Left renal cortex interstitium (tissue), 4 donors: ENCODE data around the gene TCF19. TPM values are rescaled to one million over a fixed set of nuclear protein-coding genes. Genes with fewer than 3 reads are reported as not detected.

Source experiments
- DNase-seq, 4 donors: peaks; one replicate each; pipeline ENCODE4 v3.0.0-alpha.2; 2013; ENCODE audit warnings: low read depth in 4 of 4, low spot score in 2 of 4, missing footprints in 1 of 4
- polyA plus RNA-seq, 4 donors: library from polyadenylated mRNA; unstranded; fragments of 120-200 nt; gene quantifications; one replicate each; pipeline ENCODE4 v1.2.1, GENCODE V29; 2013; ENCODE audit not compliant: insufficient read length in 4 of 4

The TCF19 gene
- polyA plus RNA-seq, 4 donors = 17.1 to 20.8 (median 18.8) TPM

GRCh38 chr6:31126396-31127175 lies 31.8 kb upstream of the TCF19 start:
- DNase-seq = no peak

DNA sequence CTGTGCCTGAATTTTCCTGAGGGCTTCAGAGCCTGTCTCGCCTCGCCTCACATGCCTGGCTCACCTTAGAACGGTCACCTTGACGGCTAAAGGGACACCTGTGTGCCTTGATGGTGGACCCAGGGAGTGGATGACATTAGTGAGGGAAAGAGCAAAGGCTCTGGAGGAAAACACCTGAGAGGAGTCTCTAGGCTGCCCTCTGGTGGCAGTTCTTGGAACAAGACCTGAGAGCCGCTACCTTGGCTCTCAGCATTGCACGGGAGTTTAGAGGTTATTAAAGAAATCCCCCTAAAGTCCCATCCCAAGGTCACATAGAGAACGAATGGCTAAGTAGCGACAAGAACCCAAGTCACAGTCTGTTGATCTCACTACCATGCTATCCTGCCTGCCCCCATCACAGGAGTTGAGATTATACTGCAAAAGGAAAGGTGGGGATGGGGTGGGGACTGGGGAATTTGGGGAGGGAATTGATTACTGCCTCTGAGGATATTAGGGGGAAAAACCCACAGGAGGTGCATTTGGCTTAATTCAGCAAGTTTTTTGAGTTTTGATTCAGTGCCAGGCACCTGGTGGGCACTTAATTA lies 30.2 kb upstream of the TCF19 start:
- DNase-seq = peak in 2 of 4 donors; percentile 16 to 37

- DNase-seq = no peak
Observed at GRCh38 chr6:31129130-31129529, 29.3 kb upstream of the TCF19 start.

- no peak for DNase-seq
Observed at GRCh38 chr6:31130751-31131150, 27.6 kb upstream of the TCF19 start.

DNA sequence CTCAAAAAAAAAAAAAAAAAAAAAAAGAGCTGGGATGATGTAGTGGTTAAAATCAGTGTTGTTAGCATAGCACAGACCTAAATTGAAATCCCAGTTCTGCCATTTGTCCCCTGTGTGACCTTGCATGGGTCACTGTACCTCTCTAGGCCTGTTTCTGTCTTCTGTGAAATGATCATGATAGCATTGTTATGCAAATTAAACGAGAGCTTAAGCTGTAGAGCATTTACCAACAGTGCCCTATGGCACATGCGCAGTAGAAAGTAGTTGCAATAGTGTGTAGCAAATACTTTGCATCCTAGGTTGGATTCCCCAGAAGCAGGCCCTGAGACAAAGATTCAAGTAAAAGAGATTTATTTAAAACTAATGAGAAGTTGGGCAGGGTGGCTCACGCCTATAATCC lies 26.8 kb upstream of the TCF19 start:
- no peak for DNase-seq

GRCh38 chr6:31132806-31133205 lies 25.6 kb upstream of the TCF19 start:
- DNase-seq = no peak

- no peak for DNase-seq
Observed at GRCh38 chr6:31135710-31136109, 22.7 kb upstream of the TCF19 start.

DNA sequence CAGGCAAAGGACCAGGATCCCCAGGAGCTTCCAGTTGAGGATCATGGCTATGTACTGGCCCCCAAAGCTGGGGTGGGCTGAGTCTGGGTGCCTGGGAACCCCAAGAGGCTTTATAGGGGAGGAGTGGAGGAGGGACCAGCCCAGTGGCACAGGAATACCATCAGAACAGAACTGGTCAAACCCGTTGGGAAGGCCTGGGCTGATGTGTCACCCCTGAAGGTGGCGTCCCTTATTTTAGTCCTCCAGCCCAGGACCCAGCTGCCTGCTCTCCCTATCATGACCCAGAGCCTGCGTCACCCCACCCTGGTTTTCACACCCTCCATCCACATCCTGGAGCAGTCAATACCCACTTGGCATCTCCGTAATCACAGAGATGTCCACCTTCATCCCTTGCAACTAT lies 19.4 kb upstream of the TCF19 start, which contains the start of gene PSORS1C2:
Gene PSORS1C2 (minus strand): TSS at position 85 of the 400 bp plus-strand sequence. CDS start 40 bp downstream, at position 45.
- DNase-seq = no peak

DNA sequence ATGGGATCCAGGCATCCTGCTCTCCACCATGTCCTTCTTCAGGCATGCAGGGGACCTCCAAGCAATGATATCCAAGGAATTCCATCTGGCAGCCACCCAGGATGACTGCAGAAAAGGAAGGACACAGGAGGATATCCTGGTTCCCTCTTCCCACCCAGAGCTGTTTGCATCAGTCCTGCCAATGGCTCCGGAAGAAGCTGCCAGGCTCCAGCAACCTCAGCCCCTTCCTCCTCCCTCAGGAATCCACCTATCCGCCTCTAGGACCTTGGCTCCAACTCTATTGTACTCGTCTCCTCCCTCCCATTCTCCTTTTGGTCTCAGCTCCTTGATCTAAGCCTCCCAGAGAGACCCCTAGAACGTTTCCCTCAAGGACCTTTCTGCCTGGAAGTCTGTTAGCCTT lies 18.8 kb upstream of the TCF19 start:
- DNase-seq = no peak

DNA sequence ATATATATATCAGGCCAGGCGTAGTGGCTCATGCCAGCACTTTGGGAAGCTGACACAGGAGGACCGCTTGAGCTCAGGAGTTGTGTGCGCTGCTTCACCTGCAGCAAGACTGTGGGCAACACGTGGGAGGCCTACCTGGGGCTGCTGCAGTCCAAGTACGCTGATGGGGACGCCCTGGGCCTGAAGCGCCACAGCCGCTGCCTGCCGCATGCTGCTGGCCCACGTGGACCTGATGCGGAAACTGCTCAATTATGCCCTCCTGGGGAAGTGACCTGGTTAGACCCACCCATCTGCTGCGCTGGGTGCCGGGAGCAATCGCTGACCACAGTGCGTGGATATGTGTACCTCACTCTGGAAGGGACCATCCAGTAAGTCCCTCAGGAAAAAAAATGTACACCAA lies 17.7 kb upstream of the TCF19 start:
- DNase-seq = no peak

- DNase-seq = no peak
Observed at GRCh38 chr6:31142361-31142761, 16.0 kb upstream of the TCF19 start.

- no peak for DNase-seq
Observed at GRCh38 chr6:31143148-31143547, 15.2 kb upstream of the TCF19 start.

DNA sequence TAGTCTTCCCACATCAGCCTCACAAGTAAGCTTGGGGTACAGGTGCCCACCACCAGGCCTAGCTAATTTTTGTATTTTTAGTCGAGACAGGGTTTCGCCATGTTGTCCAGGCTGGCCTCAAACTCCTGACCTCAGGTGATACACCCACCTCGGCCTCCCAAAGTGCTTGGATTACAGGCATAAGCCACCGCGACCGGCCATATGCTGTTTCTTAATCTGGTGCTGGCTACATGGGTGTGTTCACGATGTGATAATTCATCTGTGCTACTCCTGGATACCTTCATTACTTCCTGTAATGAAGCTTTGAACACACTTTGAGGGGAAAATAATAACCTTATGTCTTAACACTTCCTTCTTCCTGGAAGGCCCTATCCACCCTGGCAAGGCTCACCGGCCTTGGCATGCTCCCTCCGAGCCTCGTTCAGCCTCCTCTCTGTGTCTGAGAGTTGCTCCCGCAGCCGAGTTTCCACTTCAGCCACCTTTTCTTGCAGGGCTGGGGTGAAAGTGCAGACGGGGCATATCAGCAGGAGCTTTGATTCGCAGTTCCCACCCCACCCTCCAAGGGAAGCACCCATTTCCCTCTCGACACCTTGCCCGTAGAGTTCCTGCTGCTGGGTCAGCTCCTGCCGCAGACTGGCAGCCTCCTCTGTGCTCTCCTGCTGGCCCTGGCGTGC lies 14.0 kb upstream of the TCF19 start:
- DNase-seq = no peak

- no peak for DNase-seq
Observed at GRCh38 chr6:31144970-31145340, 13.4 kb upstream of the TCF19 start.

DNA sequence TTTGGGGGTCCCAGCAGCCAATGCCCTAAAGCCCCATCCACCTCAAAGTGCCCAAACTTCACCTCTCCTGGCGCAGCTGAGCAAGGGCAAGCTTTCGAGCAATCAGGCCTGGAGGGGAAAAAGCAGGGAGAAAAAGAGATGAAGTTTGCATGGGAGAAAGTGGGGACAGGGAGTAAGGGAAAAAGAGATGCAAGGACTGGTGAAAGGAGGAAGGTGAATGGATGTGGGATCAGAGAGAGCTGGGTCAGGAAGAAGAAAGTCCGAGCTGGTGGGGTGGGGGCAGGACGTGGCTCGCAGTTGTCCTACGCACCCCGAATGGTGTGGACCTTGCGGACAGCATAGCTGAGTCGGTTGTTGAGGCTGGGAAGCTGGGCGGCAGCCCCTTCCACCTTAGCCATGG lies 13.0 kb upstream of the TCF19 start:
- DNase-seq = no peak

- no peak for DNase-seq
Observed at GRCh38 chr6:31149827-31150447, 8.5 kb upstream of the TCF19 start.

DNA sequence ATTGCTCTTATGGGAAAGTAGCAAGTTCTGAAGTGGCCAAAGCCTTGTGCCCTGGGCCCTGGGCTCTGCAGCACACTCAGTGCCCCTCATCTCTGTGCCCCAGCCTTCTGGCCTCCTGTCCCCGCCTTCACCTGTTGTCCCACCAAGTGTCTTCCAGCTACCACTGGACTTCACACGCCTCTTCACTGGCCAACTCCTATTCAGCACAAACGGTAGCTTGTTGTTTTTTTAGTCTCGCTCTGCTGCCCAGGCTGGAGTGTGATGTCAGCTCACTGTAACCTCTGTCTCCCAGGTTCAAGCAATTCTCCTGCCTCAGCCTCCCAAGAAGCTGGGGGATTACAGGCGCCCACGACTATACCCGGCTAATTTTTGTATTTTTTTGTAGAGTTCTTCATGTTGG lies 5.6 kb upstream of the TCF19 start:
- DNase-seq = no peak

DNA sequence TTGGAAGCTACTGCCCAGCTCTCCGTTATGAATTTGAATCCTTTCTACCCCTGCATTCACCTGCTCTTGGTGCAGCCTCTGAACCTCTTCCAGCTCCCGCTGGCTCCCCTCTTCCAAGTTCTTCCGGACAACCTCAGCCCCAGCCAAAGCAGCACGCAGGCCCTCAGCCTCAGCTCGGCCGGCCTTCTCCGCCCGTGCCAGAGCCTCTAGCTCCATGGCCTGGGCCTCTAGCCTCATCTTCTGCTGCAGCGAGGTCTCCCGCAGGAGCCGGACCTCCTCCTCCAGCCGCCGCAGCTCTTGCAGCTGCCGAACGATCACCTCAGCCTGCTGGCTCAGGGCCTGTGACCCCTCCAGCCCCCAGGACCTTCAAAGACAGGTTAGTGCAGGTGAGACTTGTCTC lies 4.0 kb upstream of the TCF19 start:
- no peak for DNase-seq

DNA sequence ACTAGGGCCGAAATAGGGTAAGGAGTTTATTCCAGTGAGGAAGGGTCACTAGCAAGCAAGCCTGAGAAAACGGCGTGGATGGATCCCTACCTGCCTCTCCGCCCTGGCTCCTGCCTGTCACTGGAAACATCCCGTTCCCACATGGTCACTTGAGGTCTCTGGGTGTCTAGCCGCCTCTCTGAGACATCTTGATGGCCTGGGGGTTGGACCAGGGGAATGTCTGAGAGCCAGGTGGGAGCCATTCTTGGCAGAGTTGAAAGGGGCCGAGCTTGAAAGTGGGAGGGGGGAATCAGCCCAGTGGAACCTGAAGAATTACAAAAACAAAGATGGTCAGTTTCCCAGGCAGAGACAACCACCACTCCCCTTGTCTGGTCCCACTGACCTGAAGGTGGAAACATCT lies 1.7 kb upstream of the TCF19 start:
- no peak for DNase-seq

DNA sequence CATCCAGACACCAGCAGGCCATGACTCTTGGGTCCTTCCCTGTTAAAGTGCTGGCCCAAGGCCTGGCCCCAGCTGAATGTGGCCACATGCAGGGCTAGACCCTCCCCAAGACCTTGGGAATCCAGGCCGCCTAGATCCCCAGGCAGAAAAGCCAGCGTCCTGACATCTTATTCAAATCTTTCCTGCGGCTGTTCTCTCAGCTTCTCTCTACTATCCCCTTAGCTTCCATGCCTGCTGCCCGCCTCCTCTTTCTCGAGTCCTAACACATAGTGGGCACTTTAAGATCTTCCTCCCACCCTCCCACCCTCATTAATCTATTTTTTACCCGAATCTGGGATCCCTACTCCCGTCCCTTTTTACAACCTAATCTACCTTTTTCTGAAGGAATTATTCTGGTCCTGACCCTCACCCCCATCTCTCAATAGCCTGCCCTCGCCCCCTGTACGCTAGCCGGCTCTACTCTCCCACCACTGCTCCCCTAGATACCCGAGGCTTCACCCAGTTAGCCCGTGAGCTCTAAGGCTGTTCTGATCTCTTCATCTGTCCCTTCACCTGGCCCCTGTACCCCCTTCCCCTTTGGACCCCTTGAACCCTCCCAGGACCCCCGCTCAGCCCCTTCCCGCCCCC lies 763 bp upstream of the TCF19 start, which contains the start of gene CCHCR1:
Gene CCHCR1 (minus strand): TSS at position 290 of the 627 bp plus-strand sequence. CDS start 202 bp downstream, at position 88.
- DNase-seq = no peak
